ENCODE data around the gene MTMR1.

The MTMR1 gene

DNA sequence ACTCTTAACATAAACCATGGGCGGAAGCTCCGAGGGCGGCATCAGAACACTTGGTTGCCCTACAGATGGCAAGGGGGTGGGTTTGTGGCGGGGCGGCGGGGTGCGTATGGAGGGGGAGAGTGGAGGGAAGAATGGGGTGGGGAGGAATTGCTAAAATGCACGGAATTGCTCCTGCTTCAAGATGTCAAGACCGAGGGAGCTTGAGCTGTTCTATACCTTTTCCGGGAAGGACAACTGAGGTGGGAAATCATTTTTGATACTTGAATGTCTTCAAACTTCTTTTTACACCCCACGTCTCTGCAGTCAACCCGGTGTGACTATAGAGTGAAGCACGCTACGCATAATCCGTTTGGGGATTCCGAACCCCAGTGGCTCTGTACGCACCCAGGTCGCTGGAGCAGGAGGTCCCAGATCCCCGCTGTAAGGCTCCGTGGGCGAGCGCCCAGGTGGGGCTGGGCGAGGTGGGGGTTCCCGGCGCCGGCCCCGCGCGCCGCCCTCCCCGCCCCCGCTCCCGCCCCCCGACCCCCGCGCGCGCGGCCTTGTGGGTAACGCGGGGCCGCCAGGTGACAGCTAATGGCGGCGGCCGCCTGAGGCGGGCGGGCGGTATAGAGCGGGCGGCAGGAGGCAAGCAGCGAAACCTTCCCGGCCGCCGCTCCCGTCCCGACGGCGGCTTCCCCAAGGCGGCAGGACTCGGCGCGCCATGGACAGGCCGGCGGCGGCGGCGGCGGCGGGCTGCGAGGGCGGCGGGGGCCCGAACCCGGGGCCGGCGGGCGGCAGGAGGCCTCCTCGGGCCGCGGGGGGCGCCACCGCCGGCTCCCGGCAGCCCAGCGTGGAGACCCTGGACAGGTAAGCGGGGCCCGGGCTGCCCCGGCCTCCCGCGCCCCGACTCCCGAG, at the start of gene MTMR1:
Gene MTMR1, plus strand, starts transcription at position 566 of the 894 bp plus-strand sequence. Its CDS starts 135 bp downstream, at position 701.
- peak; percentile 19 for DNase-seq

DNA sequence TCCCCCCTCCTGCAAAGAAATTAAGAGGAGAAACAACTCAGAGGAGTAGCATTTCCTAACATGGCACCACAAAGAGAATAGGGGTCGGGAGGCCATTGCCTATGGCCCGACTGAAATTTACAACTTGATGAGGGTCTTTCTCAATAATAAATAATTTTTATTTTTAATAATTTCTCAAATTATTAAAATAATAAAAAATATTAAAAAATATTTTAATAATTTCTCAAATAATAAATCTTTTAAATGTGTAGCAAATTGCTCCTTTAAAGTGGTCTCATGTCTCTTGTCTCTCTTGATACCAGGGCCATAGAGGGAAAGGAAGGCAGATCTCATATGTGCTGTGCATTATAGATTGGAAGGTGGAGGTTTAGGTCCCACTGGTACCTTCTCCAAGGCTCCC, 49.2 kb upstream of the MTMR1 start:
- DNase-seq: no peak

DNA sequence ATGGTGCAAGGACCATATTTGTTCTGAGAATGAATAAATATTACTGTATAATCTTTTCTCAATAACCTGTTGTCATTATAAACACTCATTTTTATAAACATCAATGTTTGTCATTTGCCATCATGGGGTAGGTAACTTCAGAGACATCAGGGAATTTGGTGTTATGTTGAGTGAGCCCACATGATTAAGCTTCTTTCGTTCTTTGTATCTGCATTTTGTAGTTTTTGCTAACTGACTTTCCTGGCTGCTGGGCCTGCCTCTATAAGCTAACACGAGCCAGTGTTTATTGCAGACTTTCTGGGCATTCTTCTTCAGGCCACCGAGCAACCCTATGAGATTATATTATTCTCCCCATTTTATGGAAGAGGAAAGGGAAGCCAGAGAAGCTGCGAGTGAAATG, 48.8 kb upstream of the MTMR1 start:
- DNase-seq: no peak

DNA sequence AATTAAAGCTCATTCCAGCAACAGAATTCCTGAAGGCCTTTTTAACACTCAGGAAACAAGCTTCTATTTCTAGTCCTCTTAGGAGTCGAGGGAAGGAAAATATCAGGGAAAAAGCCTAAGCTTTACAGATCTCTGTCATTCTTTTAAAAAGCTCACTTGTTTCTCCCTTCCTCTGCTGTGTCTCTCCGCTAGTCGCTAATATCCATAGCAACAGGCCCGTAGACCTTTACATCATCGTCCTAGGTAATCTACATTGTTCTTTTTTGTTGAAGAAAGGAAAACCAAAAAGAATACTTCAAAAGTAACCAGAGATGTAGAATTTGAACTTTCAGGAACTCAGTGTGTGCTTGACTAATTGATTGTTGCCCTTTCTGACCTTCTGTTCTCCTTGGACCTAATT, 45.9 kb upstream of the MTMR1 start:
- DNase-seq: no peak

DNA sequence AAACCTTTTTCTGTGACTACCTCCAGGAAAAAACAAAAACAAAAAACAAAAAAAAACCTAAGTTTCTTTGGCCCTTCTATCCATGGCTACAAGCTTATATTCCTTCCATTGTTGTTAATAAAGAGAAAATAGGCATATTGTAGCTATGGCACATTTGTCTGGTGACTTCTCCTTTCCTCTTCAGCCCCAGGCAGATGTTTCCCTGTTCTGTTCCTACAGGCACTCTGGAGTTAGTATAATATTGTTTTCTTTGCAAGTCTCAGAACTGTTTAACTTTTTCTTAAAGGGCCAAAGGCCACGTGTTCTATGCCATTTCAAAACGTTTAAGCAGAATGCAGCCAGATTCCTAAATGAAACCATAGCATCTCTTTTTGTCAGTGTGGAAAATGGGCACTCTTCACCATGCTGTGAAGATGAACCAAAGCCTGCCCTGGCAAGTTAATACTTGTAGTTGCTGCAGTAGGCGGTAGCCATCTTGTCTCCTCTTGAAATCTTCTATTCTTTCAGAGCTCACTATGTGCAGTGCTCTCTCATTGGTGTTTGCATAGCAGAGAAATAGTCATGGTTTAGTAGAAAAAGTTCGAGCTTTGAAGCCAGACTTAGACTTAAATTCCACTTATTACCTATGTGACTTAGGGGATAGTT, 44.8 kb upstream of the MTMR1 start:
- DNase-seq: no peak

DNA sequence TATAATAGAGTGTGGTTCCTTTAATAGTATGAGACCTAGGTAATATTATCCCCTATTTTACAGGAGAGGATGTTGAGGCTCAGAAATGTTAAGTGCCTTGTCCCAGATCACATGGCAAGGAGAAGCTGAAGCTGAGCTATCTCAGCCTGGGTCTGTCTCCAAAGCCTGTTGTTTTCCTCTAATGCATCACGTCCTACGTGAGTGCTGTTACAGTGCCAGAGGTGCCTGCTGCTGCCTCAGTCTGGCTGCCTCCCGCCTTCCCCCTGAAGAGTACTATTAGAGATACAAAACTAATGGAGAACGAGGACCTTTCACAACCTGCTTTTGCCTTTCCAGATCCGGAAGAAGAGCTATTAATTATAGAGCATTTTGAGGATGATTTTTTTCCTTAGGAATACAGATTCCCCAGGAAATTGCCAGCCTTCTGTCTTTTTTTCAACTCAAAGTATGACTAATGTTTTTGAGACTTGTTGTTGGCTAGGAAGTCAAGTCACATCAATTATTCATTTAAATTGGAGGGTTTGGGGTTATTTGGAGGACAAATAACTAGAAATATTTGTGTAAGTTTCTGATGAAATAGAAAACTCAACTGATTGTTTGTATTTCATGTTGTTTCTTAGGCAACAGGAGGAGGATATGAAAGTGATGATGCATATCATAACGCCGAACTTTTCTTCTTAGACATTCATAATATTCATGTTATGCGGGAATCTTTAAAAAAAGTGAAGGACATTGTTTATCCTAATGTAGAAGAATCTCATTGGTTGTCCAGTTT, 43.9 kb upstream of the MTMR1 start:
- no peak for DNase-seq

DNA sequence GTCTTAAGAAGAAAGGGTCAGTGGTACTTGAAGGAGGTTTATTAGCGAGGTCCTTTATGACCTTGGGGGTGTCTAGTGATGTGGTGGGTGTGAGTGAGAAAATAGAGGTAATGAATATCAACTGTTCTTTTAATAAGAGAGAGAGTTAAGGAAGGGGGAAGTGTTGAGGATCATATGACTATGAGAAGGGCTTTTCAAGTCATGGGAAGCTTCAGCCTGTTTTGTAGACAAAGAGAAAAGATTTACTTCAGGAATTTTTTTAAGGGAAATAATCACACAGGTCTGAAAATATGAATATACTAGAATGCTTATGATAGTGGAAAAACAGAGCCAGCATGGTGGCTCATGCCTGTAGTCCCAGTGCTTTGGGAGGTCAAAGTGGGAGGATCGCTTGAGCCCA, 41.3 kb upstream of the MTMR1 start:
- DNase-seq: no peak

DNA sequence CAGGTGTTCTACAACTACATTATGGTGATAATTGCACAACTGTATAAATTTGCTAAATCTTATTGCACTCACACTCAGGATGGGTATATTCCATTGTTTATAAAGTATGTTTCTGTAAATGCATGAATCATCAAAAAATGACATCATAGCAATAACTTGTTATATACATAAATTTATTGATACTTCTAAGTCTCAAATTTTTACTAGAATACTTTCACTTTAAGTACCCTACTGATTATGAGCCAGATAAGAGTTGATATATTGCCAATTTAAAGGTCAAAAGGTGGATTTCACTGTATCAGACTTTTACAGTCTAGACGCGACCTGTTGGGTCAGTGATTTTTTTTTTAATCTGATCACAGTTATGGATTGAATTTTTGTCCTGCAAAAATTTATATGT, 37.4 kb upstream of the MTMR1 start:
- no peak for DNase-seq

DNA sequence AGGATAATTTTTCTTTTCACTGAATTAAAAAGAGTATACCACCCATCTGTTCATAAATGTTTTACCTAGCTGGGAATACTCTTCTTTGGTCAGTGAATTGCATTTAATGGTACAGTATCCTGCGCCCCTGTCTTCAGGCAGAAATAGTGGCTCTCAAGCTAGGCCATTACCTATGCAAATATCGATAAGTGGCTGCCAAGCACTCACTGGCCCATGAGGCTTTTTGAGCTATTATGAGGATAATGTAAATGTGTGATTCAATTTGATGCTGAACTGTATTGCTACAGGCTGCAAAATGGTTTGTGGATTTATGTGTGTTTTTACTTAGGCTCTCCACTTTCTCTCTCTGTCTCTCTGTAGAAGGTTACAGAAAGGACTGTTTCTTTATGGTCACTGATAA, 30.1 kb upstream of the MTMR1 start:
- DNase-seq: peak; percentile 55

DNA sequence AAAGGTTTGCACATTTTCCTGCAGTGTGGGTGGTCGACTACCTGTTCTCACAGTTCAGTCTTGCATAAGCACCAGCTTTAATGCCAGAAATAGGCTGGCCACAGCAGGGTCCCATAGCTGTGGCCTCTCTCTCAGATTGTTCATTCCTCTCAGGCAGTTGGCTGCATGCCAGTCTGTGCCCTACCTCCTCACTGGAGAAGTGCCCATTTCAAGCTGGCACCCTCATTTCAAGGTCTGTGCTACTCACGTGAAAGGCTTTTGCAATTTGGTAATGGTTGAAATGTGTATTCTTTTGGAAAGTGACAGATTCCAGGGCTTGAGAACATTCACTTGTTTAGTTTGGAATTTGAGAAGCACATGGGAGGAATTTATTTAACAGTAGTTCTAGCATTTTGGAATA, 28.9 kb upstream of the MTMR1 start:
- peak; percentile 37 for DNase-seq

DNA sequence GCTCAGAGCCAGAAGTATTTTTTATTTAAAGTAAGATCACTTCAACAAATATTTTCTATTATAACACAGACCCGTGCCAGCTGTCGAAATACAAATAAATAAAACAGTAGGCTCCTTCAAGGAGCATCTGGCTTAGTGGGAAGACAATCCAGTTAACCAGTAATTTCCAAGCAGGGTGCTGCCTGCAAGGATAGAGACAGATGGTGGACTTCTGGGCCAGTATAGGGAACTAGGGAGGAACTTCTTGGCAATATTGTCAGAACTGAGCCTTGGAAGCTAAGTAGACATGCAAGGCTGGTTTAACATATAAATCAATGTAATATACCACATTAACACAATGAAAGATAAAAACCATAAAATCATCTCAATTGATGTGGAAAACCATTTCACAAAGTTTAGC, 17.0 kb upstream of the MTMR1 start:
- no peak for DNase-seq

DNA sequence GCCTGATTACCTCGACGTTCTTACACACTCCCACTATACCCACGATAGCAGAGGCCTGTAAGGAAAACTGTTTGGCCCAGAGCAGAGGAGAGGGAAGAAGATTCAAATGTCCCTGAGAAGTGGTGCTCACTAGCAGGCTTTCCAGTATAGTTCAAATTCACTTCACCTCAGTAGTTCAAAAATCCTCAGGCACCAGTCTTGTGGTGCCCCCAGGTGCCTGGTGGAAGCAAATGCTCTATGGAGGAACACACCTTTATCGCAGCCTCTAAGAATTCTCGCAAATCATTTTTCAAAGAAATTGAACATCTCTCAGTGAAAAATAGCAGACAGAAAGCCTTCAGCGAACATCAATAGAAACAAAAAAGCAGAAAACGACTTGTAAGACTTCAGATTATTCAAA, 12.2 kb upstream of the MTMR1 start:
- DNase-seq: peak; percentile 18

DNA sequence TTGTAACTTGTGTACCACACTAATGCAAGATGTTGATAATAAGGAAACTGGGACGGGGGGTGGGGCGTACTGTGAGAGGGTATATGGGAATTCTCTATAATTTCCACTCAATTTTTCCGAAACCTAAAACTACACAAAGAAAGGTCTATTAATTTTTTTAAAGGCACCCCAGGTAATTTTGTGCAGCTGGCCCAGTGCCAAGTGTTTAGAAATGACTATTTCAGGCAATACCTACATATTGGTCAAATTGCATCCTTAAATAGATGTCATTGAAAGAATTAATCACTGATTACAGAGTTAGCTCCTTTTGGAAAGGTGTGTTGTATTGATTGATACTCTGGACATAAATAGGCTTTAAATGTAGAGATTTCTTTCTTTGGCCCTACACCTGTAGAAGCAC, 10.1 kb upstream of the MTMR1 start:
- DNase-seq: no peak

DNA sequence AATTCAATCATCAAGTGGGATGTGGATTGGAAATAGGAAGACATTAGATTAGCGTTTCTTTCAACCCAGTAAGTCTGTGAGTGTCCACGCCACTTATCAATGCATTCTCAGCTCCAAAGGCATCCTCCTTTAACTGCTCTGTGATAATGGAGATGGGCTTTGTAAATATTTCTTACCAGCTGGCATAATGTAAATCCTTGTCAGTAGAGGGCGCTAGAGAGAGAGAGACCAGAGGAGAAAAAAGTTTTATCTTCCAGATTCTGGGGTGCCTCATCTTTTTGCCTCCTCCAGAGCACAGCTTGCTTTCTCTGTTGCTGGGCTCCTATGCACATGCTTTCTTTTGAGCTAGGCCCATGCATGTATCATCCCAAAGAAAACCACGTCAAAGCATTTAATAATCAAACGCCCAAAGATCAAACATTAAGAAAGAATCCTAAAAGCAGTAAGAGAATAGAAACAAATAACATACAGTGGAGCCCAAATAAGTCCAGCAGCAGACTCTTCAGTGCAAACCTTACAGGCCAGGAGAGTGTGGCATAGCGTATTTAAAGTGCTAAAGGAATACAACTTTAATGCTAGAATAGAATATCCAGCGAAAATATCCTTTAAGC, 9.6 kb upstream of the MTMR1 start:
- peak; percentile 59 for DNase-seq

DNA sequence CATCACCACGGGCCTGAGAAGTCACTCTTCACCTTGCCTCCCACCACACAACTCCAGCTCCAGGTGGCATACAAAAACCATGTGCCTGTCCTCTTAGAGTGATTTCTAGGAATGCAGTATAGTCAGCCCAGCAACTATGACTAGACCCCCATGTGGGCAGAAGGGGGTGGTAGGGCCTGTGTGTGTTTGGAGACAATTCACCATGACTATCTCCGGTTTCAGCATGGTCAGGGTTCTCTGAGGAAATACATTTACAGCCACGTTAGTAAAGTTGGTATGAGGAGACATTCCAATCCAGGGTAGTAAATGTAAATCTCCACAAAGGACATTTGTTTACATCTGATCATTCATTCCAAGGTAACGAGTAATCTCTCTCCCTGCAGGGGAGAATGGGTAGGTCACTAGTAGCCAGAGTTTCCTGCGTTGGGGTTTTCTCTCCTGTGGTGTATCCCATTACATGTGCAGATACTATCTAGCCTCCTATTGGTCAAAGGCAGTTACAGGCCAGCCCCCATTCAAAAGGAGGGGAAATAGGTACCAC, 4.2 kb upstream of the MTMR1 start:
- no peak for DNase-seq

DNA sequence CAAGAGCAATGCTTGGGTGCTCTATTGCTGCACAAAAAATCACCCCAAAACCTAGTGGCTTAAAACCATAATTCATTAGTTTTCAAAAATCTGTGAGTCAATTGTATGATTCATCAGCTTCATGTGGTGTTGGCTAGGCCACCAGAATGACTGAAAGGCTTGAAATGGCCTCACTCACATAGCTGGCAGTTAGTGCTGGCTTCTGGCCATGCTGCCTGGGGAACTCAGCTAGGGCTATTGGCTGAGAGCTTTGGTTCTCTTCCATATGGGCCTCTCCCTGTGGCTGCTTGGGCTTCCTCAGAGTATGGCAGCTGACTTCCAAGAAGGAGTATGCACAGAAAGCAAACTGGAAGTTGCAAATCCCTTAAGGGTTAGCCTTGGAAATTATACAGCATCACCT, 3.1 kb upstream of the MTMR1 start:
- DNase-seq: no peak

DNA sequence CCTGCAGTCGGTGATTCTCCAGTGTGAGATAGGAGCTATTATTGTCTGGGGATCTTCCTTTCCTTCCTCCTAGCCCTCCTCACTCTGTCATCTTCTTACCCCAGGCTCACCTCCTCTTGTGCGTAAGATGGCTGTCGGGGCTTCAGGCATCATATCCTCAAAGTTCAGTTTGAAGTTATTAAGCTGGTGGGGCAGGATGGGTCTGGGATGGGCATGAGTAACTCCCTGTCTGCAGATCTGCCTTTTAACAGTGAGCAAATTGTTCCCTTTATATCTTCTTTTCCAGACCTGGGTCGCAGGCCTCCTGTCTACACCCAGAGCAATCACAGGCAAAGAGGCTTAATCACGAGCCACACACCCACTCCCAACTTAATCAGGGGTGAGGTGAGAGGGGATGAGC, 900 bp upstream of the MTMR1 start:
- DNase-seq: no peak

DNA sequence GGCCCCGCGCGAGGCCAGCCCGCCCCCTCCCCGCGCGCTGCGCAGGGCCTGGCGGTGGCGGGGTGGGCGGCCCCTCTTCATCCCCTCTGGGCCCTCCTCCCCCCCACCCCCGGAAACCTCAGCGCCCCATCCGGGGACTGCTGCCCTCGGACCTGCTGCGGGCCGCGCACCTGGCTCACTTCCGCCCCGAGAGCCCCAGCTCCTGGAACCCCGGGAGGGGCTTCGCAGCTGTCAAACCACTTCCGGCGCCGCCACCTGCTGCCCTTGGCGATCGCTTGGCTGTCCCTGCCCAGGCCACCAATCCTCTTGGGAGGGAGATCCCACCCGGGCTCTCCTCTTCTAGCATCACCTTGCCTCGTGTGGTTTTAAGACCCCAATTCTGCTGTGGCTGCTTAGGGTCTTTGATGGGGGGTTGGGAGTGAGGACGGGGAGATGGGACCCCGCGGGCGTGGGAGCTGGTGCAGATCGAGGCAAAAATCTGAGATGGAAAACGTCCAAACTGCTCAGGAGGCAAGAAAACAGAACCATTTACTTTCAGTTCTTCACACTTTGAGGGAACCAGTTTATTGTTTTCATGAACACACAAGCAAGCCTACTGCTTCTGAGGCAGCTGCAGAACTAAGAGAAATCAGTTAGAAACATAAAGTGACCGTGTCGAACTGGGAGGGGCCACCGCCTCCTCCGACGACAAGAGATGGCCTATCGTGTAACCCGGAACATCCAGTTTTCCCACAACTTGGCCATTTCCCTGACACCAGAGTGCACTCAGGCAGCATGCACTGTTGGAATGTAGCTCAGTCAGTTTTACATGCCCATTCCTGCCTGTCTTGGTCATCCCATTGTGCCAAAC, 754 bp downstream of the MTMR1 start:
- peak; percentile 34 for DNase-seq

DNA sequence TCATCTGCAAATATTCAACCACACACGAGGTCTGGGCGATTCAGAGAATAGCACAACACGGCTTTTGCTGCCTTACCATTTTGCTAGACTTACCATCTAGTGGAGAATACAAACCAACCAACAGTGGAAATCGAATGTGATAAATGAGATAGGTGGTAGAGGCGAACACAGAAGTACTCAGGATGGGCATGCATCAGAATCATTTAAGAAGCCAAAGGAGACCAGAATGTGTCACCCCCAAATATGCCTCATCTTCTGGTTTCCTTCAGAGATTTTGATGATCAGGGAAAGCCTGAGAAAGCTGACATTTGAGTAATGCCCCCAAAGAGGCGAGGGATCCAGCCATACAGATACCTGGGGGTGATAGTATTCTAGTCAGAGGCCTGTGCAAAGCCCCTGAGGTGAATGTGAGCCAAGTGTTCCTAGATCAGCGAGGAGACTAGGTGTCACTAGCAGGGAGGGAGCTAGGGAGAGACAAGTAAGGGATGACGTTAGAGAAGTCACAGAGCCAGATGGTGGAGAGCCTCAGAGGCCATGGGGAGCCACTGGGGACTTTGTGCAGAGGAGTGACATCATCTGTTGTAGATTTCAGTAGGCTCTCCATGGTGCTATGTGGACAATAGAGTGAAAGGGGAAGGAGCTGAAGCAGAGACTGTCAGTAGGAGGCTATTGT, 1.7 kb downstream of the MTMR1 start:
- DNase-seq: no peak

DNA sequence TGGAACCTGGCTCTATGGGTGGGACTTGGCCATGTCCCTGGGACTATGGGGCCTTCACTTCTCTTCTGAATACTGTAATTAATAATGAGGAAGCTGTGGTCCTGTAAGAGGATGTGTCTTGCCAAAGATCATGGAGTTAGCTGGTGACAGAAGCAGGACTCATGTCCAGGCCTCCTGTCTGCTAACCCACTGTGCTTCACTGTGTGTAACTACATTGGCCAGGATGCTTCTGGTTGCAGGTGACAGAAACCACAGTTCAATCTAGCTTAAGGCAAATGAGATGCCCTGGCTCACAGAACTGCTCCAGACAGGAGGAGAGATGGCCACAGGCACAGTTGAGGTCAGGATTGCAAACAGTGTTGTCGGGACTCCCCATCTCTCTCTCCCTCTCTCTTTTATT, 3.1 kb downstream of the MTMR1 start:
- DNase-seq: no peak

DNA sequence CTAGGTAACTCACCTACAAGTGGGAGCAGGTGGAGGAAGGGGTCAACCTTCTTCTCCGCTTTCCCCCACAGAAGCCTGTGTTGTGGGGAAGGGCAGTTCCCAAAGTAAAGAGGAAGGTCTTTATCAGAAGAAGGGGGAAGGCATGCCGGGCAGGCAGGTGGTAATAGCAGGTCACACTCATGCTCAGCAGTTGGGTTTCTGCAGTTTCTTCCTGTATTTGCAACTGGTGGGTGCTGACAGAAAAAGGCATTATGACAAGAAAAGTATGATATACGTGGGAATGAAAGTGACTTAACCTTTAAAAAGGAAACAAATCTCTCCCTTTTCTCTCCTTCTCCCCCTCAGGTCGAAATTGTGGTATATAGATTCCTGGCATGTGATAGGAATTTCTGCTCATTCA, 3.7 kb downstream of the MTMR1 start:
- DNase-seq: no peak

All from NCI-H748 treated with DMSO at 0.1 percent for 48 hours (cell line).